NCI-H1417 treated with DMSO at 0.1 percent for 48 hours (cell line): ENCODE measurements around the gene ZNF516.

ENCODE experiments used
- DNase-seq: peaks from one replicate; lab custom pipeline; 2025; lab: John Stamatoyannopoulos, UW

Gene ZNF516

GRCh38 chr18:76421685-76422078 lies 73.4 kb downstream of the ZNF516 start:
- no peak for DNase-seq

GRCh38 chr18:76420898-76421684 lies 74.0 kb downstream of the ZNF516 start:
- no peak for DNase-seq

- no peak for DNase-seq
Measured at GRCh38 chr18:76419811-76420210, 75.2 kb downstream of the ZNF516 start.

- DNase-seq: no peak
Measured at GRCh38 chr18:76416911-76417310, 78.1 kb downstream of the ZNF516 start.

GRCh38 chr18:76414936-76415621 lies 80.0 kb downstream of the ZNF516 start:
- no peak for DNase-seq

GRCh38 chr18:76412818-76413565 lies 82.0 kb downstream of the ZNF516 start:
- no peak for DNase-seq

GRCh38 chr18:76412010-76412817 lies 82.8 kb downstream of the ZNF516 start:
- DNase-seq: no peak

- DNase-seq: no peak
Measured at GRCh38 chr18:76410660-76411417, 84.2 kb downstream of the ZNF516 start.

GRCh38 chr18:76410033-76410432 lies 85.0 kb downstream of the ZNF516 start:
- DNase-seq: no peak

GRCh38 chr18:76408480-76409067 lies 86.5 kb downstream of the ZNF516 start:
- no peak for DNase-seq

GRCh38 chr18:76407681-76408080 lies 87.4 kb downstream of the ZNF516 start:
- no peak for DNase-seq

GRCh38 chr18:76406791-76407190 lies 88.3 kb downstream of the ZNF516 start:
- no peak for DNase-seq

GRCh38 chr18:76405681-76406356 lies 89.2 kb downstream of the ZNF516 start:
- no peak for DNase-seq

- DNase-seq: no peak
Measured at GRCh38 chr18:76405280-76405679, 89.8 kb downstream of the ZNF516 start.

GRCh38 chr18:76404345-76404831 lies 90.7 kb downstream of the ZNF516 start:
- DNase-seq: no peak

- DNase-seq: no peak
Measured at GRCh38 chr18:76402026-76402990, 92.7 kb downstream of the ZNF516 start.

- DNase-seq: no peak
Measured at GRCh38 chr18:76401498-76401897, 93.5 kb downstream of the ZNF516 start.

- no peak for DNase-seq
Measured at GRCh38 chr18:76399613-76400391, 95.2 kb downstream of the ZNF516 start.
